SK-N-SH treated with all-trans-retinoic acid at 6 μM for 48 hours (cell line): ENCODE data around the gene SORCS2.

Experiments used
- ATAC-seq: fragments of 200-7000 bp; cut with Tn5 transposase; 3 replicates; pipeline ENCODE4 v1.9.1; 2020; ENCODE audit warnings: mild to moderate bottlenecking, moderate library complexity
- ARNTL ChIP-seq: fragments of 450-650 bp; formaldehyde crosslinking; IDR thresholded peaks from 2 replicates; pipeline ENCODE4 v1.5.0; 2020; ENCODE audit warnings: low read depth, mild to moderate bottlenecking, moderate library complexity, borderline replicate concordance
- BACH2 ChIP-seq: fragments of 250-450 bp; sonication (Bioruptor Pico); IDR thresholded peaks from 2 replicates; pipeline ENCODE4 v1.9.0; 2021; ENCODE audit warnings: mild to moderate bottlenecking, borderline replicate concordance
- CSDC2 ChIP-seq: fragments of 250-450 bp; sonication (Bioruptor Pico); IDR thresholded peaks from 2 replicates; pipeline ENCODE4 v1.5.0; 2020; ENCODE audit warnings: mild to moderate bottlenecking, moderate library complexity
- ESRRG ChIP-seq: fragments of 250-450 bp; sonication (Bioruptor Pico); IDR thresholded peaks from 2 replicates; pipeline ENCODE4 v1.6.1; 2021; ENCODE audit warnings: mild to moderate bottlenecking
- GLIS3 ChIP-seq: fragments of 250-450 bp; sonication (Bioruptor Pico); IDR thresholded peaks from 2 replicates; pipeline ENCODE4 v1.5.0; 2020; ENCODE audit warnings: mild to moderate bottlenecking, moderate library complexity
- OSR1 ChIP-seq: fragments of 250-450 bp; sonication (Bioruptor Pico); IDR thresholded peaks from 2 replicates; pipeline ENCODE4 v1.8.0; 2022; ENCODE audit warnings: moderate library complexity, mild to moderate bottlenecking, inconsistent platforms
- RARB ChIP-seq: fragments of 250-450 bp; sonication (Bioruptor Pico); IDR thresholded peaks from 2 replicates; pipeline ENCODE4 v1.8.0; 2021; ENCODE audit warnings: mild to moderate bottlenecking, moderate library complexity
- TCF4 ChIP-seq: fragments of 250-450 bp; sonication (Bioruptor Pico); IDR thresholded peaks from 2 replicates; pipeline ENCODE4 v1.8.0; 2021; ENCODE audit warnings: mild to moderate bottlenecking, moderate library complexity, borderline replicate concordance
- TOX ChIP-seq: fragments of 250-450 bp; sonication (Bioruptor Pico); IDR thresholded peaks from 2 replicates; pipeline ENCODE4 v1.8.0; 2021; ENCODE audit warnings: mild to moderate bottlenecking, moderate library complexity, borderline replicate concordance
- ZC3H10 ChIP-seq: fragments of 250-450 bp; sonication (Bioruptor Pico); IDR thresholded peaks from 2 replicates; pipeline ENCODE4 v1.5.1; 2021; ENCODE audit warnings: mild to moderate bottlenecking, moderate library complexity
- ZFP3 ChIP-seq: fragments of 250-450 bp; sonication (Bioruptor Pico); IDR thresholded peaks from 2 replicates; pipeline ENCODE4 v1.5.0; 2020; ENCODE audit warnings: mild to moderate bottlenecking, moderate library complexity
- ZFP30 ChIP-seq: fragments of 450-650 bp; formaldehyde crosslinking; IDR thresholded peaks from 2 replicates; pipeline ENCODE4 v1.5.0; 2022; ENCODE audit warnings: mild to moderate bottlenecking, moderate library complexity
- ZNF565 ChIP-seq: fragments of 450-650 bp; formaldehyde crosslinking; conservative IDR thresholded peaks from 2 replicates; pipeline ENCODE4 v1.5.0; 2020; ENCODE audit warnings: low read depth, mild to moderate bottlenecking, moderate library complexity
- ZNF70 ChIP-seq: fragments of 450-650 bp; formaldehyde crosslinking; IDR thresholded peaks from 2 replicates; pipeline ENCODE4 v1.5.0; 2020; ENCODE audit warnings: mild to moderate bottlenecking, moderate library complexity
- ZNF8 ChIP-seq: fragments of 450-650 bp; formaldehyde crosslinking; IDR thresholded peaks from 2 replicates; pipeline ENCODE4 v1.5.0; 2020; ENCODE audit warnings: mild to moderate bottlenecking, moderate library complexity
- TF ChIP-seq, protein P1 (sequence below): fragments of 250-450 bp; sonication (Bioruptor Pico); IDR thresholded peaks from 2 replicates; pipeline ENCODE4 v1.8.0; 2021; ENCODE audit warnings: low read depth, mild to moderate bottlenecking, moderate library complexity, borderline replicate concordance
- TF ChIP-seq, protein P2 (sequence below): fragments of 250-450 bp; sonication (Bioruptor Pico); IDR thresholded peaks from 2 replicates; pipeline ENCODE4 v1.5.1; 2021; ENCODE audit warnings: mild to moderate bottlenecking, moderate library complexity
- TF ChIP-seq, protein P3 (sequence below): fragments of 250-450 bp; sonication (Bioruptor Pico); IDR thresholded peaks from 2 replicates; pipeline ENCODE4 v1.8.0; 2020; ENCODE audit warnings: mild to moderate bottlenecking, moderate library complexity, borderline replicate concordance
- TF ChIP-seq, protein P4 (sequence below): fragments of 250-450 bp; sonication (Bioruptor Pico); IDR thresholded peaks from 2 replicates; pipeline ENCODE4 v1.5.1; 2020; ENCODE audit warnings: low read depth, mild to moderate bottlenecking, moderate library complexity

SORCS2 gene

DNA sequence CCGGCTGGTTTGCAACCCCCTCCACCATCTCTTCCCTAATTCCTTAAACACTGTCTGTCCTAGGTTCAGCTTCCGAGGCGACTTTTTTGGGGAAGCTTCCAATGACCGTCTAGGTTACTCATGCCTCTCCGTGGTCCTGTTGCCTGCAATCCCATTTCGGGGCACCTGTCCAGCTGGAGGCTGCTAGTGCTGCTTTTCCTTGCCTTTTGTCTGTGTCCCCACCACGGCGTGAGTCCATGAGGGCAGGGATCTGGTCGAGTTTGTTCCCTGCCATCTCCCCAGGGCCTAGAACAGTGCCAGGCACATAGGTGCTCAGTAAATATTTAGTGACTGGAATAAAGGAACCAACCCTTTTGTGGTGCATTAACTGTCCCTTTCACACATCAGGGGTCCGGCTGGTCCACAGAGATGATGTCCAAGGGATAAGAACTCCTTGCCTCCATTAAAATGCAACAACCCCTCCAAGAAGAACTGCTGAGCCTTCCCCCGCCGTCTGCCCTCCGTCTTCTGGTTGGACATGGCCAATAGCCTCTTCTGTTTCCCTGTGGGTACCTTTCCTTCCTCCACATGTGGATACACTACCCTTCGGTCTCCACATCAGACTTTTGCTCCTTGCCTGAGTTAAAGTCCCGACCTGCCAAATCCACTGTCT, 5.7 kb upstream of the SORCS2 start (continued):
- TF ChIP-seq, protein P1, sequence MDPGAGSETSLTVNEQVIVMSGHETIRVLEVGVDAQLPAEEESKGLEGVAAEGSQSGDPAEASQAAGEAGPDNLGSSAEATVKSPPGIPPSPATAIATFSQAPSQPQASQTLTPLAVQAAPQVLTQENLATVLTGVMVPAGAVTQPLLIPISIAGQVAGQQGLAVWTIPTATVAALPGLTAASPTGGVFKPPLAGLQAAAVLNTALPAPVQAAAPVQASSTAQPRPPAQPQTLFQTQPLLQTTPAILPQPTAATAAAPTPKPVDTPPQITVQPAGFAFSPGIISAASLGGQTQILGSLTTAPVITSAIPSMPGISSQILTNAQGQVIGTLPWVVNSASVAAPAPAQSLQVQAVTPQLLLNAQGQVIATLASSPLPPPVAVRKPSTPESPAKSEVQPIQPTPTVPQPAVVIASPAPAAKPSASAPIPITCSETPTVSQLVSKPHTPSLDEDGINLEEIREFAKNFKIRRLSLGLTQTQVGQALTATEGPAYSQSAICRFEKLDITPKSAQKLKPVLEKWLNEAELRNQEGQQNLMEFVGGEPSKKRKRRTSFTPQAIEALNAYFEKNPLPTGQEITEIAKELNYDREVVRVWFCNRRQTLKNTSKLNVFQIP = no peak
- no peak for TF ChIP-seq RARB (CRISPR knock-in tag)
- no peak for TF ChIP-seq BACH2 (CRISPR knock-in tag)
- TF ChIP-seq OSR1 = no peak
- TF ChIP-seq ZFP3 = no peak

DNA sequence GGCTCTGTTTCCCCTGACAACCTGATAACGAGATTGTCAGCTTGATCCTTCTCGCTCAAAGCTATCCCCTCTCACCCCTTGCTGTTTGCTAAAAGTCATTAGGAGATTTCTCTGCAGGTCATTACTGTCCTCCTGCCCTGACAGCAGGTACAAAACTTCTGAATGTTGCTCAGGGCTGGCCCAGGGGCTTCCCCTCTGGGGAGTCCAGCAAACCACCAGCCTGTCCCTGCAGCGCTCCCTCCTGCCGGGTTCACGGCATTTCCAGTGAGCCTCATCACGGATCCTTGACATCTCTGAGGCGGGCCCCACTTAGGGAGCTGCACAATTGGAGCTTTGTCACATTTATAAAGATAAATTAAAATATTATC, 5.2 kb upstream of the SORCS2 start:
- no peak for ATAC-seq
- TF ChIP-seq ZNF565 (CRISPR knock-in tag) (no peak), CSDC2 (CRISPR knock-in tag) (no peak)

DNA sequence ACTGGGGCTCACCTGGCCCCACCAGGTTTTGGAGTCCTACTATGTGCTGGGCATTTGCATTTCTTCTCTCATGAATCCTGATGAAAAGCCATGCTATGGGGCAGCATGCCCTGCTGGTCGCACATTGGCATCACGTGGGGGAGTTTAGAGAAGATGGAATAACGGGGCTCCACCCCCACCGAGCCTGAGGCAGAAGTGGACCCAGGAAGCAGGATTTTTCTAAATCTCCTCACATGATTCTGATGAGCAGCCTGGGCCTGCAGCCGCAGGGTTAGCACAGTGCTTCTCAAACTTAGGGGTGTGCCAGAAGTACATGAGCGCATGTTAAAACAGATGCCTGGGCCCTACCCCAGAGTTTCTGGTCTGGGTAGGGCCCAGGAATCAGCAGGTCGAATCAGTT, 4.6 kb upstream of the SORCS2 start:
- ATAC-seq = no peak

DNA sequence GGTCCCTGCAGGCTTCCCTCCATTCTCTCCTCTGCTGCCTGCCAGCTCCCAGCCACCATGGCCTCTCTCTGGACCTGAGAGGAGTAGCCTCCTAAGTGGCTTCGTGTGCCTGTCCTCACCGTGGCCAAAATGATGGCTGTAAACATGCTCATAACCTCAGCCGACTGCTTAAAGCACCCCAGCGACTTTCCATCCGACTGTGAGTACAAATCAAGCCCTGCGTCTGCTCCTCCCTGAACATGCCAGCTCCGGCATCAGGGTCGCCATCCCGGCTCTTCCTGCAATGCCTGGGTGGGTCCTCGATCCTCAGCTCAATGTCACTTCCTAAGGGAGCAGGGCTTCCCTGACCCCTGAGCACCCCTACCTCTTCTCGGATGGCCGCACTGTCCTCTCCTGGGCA, 3.3 kb upstream of the SORCS2 start:
- TF ChIP-seq GLIS3 (CRISPR knock-in tag) = no peak
- TF ChIP-seq ESRRG (CRISPR knock-in tag) = no peak
- no peak for TF ChIP-seq ZNF565 (CRISPR knock-in tag)
- TF ChIP-seq, protein P2, sequence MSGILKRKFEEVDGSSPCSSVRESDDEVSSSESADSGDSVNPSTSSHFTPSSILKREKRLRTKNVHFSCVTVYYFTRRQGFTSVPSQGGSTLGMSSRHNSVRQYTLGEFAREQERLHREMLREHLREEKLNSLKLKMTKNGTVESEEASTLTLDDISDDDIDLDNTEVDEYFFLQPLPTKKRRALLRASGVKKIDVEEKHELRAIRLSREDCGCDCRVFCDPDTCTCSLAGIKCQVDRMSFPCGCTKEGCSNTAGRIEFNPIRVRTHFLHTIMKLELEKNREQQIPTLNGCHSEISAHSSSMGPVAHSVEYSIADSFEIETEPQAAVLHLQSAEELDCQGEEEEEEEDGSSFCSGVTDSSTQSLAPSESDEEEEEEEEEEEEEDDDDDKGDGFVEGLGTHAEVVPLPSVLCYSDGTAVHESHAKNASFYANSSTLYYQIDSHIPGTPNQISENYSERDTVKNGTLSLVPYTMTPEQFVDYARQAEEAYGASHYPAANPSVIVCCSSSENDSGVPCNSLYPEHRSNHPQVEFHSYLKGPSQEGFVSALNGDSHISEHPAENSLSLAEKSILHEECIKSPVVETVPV (CRISPR knock-in tag) = no peak
- TF ChIP-seq TOX (CRISPR knock-in tag) = no peak
- TF ChIP-seq, protein P1 = no peak
- no peak for TF ChIP-seq CSDC2 (CRISPR knock-in tag)
- TF ChIP-seq BACH2 (CRISPR knock-in tag) = no peak
- TF ChIP-seq ZNF70 (CRISPR knock-in tag) = no peak
- no peak for TF ChIP-seq ZC3H10
- ATAC-seq = no peak

More for the DNA sequence above, 4.6 kb upstream of the SORCS2 start:
- TF ChIP-seq ZFP30 (CRISPR knock-in tag) (no peak), BACH2 (CRISPR knock-in tag) (no peak), TOX (CRISPR knock-in tag) (no peak), ZC3H10 (no peak), CSDC2 (CRISPR knock-in tag) (no peak), TCF4 (CRISPR knock-in tag) (no peak), GLIS3 (CRISPR knock-in tag) (no peak), ARNTL (no peak), RARB (CRISPR knock-in tag) (no peak), ZNF565 (CRISPR knock-in tag) (no peak), OSR1 (no peak), ZNF8 (CRISPR knock-in tag) (no peak)
- TF ChIP-seq, protein P3, sequence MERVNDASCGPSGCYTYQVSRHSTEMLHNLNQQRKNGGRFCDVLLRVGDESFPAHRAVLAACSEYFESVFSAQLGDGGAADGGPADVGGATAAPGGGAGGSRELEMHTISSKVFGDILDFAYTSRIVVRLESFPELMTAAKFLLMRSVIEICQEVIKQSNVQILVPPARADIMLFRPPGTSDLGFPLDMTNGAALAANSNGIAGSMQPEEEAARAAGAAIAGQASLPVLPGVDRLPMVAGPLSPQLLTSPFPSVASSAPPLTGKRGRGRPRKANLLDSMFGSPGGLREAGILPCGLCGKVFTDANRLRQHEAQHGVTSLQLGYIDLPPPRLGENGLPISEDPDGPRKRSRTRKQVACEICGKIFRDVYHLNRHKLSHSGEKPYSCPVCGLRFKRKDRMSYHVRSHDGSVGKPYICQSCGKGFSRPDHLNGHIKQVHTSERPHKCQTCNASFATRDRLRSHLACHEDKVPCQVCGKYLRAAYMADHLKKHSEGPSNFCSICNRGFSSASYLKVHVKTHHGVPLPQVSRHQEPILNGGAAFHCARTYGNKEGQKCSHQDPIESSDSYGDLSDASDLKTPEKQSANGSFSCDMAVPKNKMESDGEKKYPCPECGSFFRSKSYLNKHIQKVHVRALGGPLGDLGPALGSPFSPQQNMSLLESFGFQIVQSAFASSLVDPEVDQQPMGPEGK = no peak
- TF ChIP-seq, protein P4, sequence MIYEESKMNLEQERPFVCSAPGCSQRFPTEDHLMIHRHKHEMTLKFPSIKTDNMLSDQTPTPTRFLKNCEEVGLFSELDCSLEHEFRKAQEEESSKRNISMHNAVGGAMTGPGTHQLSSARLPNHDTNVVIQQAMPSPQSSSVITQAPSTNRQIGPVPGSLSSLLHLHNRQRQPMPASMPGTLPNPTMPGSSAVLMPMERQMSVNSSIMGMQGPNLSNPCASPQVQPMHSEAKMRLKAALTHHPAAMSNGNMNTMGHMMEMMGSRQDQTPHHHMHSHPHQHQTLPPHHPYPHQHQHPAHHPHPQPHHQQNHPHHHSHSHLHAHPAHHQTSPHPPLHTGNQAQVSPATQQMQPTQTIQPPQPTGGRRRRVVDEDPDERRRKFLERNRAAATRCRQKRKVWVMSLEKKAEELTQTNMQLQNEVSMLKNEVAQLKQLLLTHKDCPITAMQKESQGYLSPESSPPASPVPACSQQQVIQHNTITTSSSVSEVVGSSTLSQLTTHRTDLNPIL (CRISPR knock-in tag) = no peak
- TF ChIP-seq, protein P1 = no peak
